ENCODE data around the gene DPF3. TPM values are rescaled to one million over a fixed set of nuclear protein-coding genes. Genes with fewer than 3 reads are reported as not detected.

Gene DPF3
- total RNA-seq, 4 donors from 2014 or later, result under 0.01 to 2.7 (median 0.61) TPM; not detected in 1

DNA sequence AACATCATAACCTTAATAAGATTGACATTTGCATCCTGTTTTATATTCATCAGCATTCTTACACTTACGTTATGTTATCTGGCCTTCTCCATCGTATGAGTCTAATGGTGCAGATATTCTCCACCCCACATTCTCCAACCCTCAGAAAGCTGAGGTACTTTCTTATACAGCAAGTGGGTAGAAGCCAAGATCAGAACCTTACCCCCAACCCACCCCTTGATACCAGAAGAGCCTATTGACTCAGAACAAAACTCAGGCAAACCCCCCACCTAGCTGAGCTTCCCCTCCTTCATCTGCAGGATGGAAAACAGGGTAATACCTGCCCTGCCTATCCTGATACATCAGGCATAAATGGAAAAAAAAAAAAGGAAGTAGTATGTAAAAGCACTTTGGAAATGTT lies 77.6 kb downstream of the DPF3 start:
- no peak for DNase-seq
- H3K27ac ChIP-seq, result no peak overlapping the region
- 79 to 80% methylated on average over 2 of the region's 2 CpGs for WGBS, 2 donors
- H3K27me3 ChIP-seq, result no peaks in the 10 kb centered on the region
- TF ChIP-seq, protein P1, sequence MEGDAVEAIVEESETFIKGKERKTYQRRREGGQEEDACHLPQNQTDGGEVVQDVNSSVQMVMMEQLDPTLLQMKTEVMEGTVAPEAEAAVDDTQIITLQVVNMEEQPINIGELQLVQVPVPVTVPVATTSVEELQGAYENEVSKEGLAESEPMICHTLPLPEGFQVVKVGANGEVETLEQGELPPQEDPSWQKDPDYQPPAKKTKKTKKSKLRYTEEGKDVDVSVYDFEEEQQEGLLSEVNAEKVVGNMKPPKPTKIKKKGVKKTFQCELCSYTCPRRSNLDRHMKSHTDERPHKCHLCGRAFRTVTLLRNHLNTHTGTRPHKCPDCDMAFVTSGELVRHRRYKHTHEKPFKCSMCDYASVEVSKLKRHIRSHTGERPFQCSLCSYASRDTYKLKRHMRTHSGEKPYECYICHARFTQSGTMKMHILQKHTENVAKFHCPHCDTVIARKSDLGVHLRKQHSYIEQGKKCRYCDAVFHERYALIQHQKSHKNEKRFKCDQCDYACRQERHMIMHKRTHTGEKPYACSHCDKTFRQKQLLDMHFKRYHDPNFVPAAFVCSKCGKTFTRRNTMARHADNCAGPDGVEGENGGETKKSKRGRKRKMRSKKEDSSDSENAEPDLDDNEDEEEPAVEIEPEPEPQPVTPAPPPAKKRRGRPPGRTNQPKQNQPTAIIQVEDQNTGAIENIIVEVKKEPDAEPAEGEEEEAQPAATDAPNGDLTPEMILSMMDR (IDR thresholded peaks at IDR 0.05), result no peak
- TF ChIP-seq POLR2A (IDR thresholded peaks at IDR 0.05), result no peak
- H3K9me3 ChIP-seq, result peaks cover 0 to 10% (median 0%) of the 10 kb centered on the region in 3 donors
- no peaks in the 10 kb centered on the region for H3K4me1 ChIP-seq
- H3K36me3 ChIP-seq, result no peaks in the 10 kb centered on the region
- no peak overlapping the region for H3K4me3 ChIP-seq
- intact Hi-C loops (cut with DNase I), result no loop called here

DNA sequence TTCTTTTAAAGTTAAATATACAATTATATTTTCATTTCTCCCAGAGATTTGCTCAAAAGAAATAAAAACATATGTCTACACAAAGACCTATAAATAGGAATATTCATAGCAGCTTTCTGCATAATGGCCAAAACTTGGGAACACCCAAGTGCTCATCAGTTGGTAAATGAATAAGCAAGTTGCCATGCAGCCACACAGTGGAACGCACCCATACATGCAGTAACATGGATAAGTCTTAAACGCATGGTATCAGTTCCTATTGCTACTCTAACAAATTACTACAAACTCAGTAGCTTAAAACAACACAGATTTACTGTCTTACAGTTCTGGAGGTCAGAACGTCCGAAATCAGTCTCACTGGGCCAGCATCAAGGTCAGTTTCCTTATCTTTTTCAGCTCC lies 78.5 kb downstream of the DPF3 start:
- H3K4me3 ChIP-seq, result no peak overlapping the region
- no peak for DNase-seq
- peaks cover 0 to 10% (median 0%) of the 10 kb centered on the region in 3 donors for H3K9me3 ChIP-seq
- no peak overlapping the region for H3K27ac ChIP-seq
- intact Hi-C loops (cut with DNase I), result no loop called here
- TF ChIP-seq, protein P1 (IDR thresholded peaks at IDR 0.05), result no peak
- no peak for TF ChIP-seq POLR2A (IDR thresholded peaks at IDR 0.05)
- no peaks in the 10 kb centered on the region for H3K36me3 ChIP-seq
- WGBS, 2 donors, result 59 to 79% methylated on average over 4 of the region's 4 CpGs
- H3K27me3 ChIP-seq, result no peaks in the 10 kb centered on the region
- no peaks in the 10 kb centered on the region for H3K4me1 ChIP-seq

DNA sequence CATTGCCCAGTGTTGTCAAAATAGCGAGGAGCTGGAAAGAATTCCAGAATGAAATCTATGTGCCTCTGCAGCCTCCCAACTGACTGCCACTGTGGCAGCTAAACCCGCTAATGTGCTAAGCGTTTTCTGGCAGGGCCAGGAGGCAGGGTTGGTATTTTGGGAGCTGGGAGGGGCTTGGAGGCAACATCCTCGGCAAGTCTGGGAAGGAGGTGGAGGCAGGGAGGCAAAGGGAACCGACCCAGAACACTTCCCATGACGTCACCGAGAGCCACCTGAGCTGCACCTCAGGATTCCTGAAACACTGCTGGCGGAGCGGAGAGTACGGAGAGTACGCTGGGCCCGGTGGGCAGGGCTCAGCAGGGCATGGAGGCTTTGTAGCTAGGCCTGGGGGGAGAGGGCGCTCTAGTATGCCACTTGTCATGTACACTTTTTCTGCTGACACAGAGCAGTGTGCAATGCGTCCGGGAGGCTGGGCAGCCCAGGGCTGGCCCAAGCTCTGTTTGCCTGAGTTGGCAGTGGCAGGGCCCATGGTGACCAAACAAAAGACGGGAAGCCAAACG lies 81.5 kb downstream of the DPF3 start:
- H3K4me1 ChIP-seq, result no peaks in the 10 kb centered on the region
- no peak for DNase-seq
- WGBS, 2 donors, result 66 to 70% methylated on average over 8 to 10 of the region's 17 CpGs
- H3K9me3 ChIP-seq, result no peaks in the 10 kb centered on the region
- intact Hi-C loops (cut with DNase I), result no loop called here
- H3K27me3 ChIP-seq, result no peaks in the 10 kb centered on the region
- TF ChIP-seq POLR2A (IDR thresholded peaks at IDR 0.05), result no peak
- TF ChIP-seq, protein P1 (IDR thresholded peaks at IDR 0.05), result no peak
- no peaks in the 10 kb centered on the region for H3K36me3 ChIP-seq
- no peak overlapping the region for H3K4me3 ChIP-seq
- no peak overlapping the region for H3K27ac ChIP-seq

DNA sequence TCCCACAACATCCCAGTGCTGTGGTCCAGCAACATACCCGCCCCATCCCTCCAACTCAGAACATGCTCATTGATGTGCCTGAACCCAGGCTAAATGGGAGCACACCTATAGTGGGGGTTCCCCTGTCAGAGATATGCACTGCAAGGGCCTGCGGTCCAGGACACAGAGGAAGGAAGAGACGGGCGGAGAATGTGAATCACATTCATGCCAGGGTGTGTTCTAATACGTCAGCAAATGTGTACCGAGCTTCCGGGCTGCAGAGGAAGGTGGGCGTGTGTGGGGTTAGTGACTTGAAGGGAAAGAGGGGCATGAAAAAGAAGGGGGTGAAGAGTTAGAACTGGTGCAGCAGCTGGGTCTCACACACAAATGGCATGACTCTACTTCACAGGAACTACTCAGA lies 83.7 kb downstream of the DPF3 start:
- Histone ChIP-seq H3K4me1 (no peaks in the 10 kb centered on the region), H3K27me3 (no peaks in the 10 kb centered on the region), H3K9me3 (no peaks in the 10 kb centered on the region), H3K27ac (no peak overlapping the region), H3K4me3 (no peak overlapping the region), H3K36me3 (no peaks in the 10 kb centered on the region)
- intact Hi-C loops (cut with DNase I), result no loop called here
- TF ChIP-seq, protein P1 (IDR thresholded peaks at IDR 0.05), result no peak
- TF ChIP-seq POLR2A (IDR thresholded peaks at IDR 0.05), result no peak
- WGBS, 2 donors, result 76 to 78% methylated on average over 6 to 7 of the region's 8 CpGs
- DNase-seq, result no peak

DNA sequence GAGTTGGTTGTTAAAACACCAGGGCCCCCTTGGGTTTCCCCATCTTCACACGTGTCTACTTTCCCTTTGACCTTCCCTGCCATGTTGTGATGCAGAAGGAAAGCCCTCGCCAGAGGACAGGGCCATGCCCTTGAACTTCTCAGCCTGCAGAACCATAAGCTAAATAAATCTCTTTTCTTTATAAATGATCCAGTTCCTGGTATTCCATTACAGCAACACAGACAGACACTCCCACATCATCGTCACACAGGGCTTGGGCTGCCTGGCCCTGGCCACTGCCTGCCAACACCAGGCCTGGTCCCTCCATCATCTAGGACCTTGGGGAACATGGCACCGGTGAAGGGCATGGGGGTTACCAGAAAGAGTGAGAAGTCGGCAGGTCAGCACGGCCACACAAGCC lies 84.8 kb downstream of the DPF3 start:
- no peaks in the 10 kb centered on the region for H3K4me1 ChIP-seq
- no peaks in the 10 kb centered on the region for H3K27me3 ChIP-seq
- no peak overlapping the region for H3K4me3 ChIP-seq
- H3K27ac ChIP-seq, result no peak overlapping the region
- intact Hi-C loops (cut with DNase I), result no loop called here
- no peaks in the 10 kb centered on the region for H3K9me3 ChIP-seq
- H3K36me3 ChIP-seq, result no peaks in the 10 kb centered on the region
- no peak for DNase-seq
- WGBS, 2 donors, result 68 to 70% methylated on average over 3 to 5 of the region's 6 CpGs
- TF ChIP-seq, protein P1 (IDR thresholded peaks at IDR 0.05), result no peak
- TF ChIP-seq POLR2A (IDR thresholded peaks at IDR 0.05), result no peak

Measured in esophagus squamous epithelium (tissue), 5 donors.